Measurements from ENCODE around the gene CNTN6.

GRCh38 chr3:1448443-1448842, 355.6 kb downstream of the CNTN6 start:
- no peak for TF ChIP-seq CTCF (IDR thresholded peaks at IDR 0.05)
- TF ChIP-seq EZH2 (IDR thresholded peaks at IDR 0.05) = no peak
